OCI-LY7 (cell line): Measurements from ENCODE around the gene SMTNL2.

Experiments
- CTCF ChIP-seq: fragments of 200-600 bp; sonication (generic); conservative IDR thresholded peaks from 2 replicates; pipeline ENCODE4 v1.5.1; 2014; ENCODE audit warnings: mild to moderate bottlenecking, antibody characterized with exemption, low read length, moderate library complexity, mixed read lengths
- EZH2phosphoT487 ChIP-seq: fragments of 200-600 bp; sonication (generic); IDR thresholded peaks from 2 replicates; pipeline ENCODE4 v1.6.1; 2018; ENCODE audit warnings: low read depth, borderline replicate concordance, mild to moderate bottlenecking, mixed run types, antibody characterized with exemption, low read length, moderate library complexity, mixed read lengths

- TF ChIP-seq CTCF = no peak
- TF ChIP-seq EZH2phosphoT487 = no peak
Observed at GRCh38 chr17:4580291-4580690, 4.0 kb upstream of the SMTNL2 start.
